Stimulated activated CD4-positive, alpha-beta T cell treated with anti-CD3 and anti-CD28 coated beads, Interleukin-12 subunit alpha, Interleukin-12 subunit beta, amount 100 ng/mL, for 24 hours (primary cell): ENCODE results near the gene SPRR2D.
"Not testable (repeated sequence)": the region's sequence is repeated elsewhere in the genome, so short reads cannot be mapped to it uniquely, and the experiment has no call there.

Source experiments
- DNase-seq, 2 experiments: peaks; one replicate each; pipeline ENCODE4 v3.0.0-alpha.2; 2020; ENCODE audit warnings: low read depth in 2 of 2

SPRR2D gene

DNA sequence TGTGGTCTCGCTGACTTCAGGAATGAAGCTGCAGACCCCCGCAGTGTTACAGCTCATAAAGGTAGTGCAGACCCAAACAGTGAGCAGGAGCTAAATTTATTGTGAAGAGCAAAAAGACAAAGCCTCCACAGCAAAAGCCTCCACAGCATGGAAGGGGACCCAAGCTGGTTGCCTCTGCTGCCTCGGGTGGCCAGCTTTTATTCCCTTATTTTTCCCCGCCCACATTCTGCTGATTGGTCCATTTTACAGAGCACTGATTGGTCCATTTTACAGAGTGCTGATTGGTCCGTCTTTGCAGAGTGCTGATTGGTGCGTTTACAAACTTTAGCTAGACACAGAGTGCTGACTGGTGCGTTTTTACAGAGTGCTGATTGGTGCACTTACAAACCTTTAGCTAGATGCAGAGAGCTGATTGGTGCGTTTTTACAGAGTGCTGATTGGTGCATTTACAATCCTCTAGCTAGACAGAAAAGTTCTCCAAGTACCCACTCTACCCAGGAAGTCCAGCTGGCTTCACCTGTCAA is 29.6 kb downstream of the SPRR2D start:
- not testable (repeated sequence) for DNase-seq

DNA sequence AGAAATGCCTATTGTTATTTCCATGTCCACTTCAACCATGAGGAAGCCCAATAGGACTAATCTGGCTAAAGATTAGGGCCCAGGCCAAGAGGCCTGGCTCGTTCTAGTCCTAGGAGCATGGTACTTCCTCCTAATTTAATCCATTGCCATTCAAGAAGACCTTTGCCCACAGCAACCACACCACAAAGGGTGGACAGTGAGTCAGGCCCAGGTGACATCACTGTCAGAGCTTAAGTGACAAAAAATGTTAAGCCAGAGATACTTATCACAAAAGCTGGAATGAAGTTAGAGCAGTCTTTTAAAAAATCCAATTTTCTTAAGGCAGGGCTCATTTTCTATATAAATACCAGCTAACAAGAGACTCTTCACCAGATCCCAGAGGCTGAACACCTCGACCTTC is 39.5 kb downstream of the SPRR2D start, which contains the start of gene SPRR3:
TSS of gene SPRR3 (plus strand) at position 368 of the 400 bp plus-strand sequence. CDS start 1,272 bp downstream, outside the sequence.
- no peak for DNase-seq

DNA sequence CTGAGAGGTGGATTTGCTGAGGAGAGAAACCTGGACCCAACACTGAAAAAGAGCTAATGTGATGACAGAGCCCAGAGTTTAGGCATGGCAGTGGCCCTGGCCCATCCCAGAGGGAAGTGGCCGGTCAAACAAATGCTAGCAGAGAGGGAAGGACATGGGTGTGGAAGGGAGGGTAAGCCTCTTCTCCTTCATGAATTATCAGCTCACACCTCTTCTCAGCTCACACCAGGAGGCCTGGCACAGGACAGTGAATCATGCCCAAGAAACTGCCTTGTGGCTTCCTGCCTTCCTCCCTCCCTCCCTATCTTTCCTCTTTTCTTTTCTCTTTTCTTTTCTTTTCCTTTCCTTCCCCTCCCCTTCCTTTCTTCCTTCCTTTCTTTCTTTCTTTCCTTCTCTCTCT is 40.6 kb downstream of the SPRR2D start:
- no peak for DNase-seq

DNA sequence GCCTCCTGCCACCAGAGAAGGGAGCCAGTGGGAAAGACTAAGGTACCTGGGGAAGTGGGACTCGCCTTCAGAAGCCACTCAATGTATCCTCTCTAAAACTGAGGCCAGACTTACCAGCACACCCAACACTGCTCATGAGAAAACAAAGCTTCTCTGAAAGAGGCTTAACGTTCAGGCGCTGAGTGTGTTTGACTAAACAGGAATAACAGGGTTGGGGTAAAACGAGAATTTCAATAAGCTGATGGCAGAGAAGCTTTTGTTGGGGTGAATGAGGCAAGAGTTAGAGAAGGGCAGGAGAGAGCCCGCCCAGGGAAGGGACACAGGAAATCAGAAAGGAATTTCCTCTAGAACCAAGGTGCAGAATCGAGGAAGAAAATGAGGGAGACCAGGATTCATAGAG is 41.1 kb downstream of the SPRR2D start:
- no peak for DNase-seq

DNA sequence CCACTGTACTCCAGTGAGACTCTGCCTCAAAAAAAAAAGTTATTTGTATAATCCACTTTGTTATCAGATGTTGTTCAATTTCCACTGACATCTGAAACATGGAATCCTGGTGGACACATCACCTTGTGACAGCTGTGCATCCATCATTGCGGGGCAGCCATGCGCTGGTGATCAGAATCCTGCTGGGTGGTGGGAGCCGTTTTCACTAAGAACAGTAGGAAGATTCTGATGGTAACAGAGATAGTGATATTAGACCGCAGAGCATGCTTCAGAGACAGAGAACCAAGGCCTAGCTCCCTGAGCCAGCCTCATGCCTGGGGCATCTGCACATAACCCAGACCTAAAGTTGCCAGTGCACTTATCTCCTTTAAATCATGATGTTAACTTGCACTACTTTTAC is 42.4 kb downstream of the SPRR2D start:
- DNase-seq: no peak

DNA sequence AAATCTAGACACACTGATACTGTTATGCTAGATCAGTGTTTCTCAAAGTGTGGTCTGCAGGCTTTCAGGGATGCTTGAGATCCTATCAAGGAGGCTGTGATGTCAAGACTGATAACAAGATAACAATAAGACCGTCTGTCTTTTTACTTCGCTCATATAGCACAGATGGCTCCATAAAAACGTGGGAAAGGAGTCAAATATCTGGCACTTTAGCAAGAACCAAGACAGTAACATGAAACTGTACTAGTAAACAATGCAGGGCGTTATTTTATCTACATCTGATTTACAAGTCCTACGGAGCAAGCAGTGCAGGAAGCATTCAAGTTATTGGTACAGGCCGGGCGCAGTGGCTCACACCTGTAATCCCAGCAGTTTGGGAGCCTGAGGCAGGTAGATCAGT is 43.0 kb downstream of the SPRR2D start:
- no peak for DNase-seq

DNA sequence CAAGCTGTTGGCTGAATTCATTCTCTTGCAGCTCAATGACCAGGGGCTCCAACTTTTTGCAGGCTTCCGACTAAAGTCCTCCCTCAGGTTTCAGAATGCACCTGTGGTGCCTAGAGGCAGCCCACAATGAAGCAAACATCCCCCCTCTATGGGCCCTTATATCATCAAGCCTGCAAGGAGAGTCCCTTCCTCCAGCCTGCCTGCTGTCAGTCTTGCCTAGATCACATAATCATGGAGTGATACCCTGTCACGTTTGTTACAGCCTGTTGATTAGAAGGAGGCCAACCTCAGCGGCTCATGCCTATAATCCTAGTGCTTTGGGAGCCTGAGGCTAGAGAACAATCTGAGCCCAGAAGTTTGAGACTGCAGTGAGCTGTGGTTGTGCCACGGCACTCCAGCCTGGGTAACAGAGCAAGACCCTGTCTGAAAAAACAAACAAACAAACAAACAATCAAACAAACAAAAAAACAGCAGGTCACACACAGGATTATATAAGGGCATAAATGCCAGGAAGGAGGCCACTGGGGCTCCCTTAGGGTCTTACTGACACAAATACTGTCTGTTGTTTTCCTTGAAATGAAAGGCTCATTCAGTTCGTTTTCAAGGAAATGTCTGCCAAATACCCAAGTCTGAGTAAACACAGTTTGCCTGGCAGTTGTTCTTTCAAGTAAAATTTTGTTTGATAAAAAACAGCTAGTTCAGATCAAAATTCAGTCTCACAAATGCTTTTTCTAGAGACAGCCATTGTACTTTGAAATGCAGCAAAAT is 44.1 kb downstream of the SPRR2D start:
- DNase-seq: no peak

DNA sequence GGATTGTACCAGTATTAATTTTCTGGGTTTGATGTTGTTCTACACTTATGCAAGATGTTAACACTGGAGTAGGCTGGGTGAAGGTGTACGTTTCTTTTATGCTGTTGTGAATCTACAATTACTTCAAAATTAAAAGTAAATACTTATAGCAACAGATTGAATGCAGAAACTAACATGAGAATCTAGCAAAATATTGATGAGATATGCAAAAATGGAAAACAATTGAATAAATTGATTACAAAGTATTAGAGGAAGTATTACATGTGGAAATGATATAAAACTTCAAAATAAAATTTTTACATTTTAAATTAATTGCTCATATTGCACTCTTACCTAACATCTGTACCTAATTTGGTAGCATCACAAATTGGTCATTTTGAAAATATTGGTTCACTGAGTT is 45.1 kb downstream of the SPRR2D start:
- no peak for DNase-seq

DNA sequence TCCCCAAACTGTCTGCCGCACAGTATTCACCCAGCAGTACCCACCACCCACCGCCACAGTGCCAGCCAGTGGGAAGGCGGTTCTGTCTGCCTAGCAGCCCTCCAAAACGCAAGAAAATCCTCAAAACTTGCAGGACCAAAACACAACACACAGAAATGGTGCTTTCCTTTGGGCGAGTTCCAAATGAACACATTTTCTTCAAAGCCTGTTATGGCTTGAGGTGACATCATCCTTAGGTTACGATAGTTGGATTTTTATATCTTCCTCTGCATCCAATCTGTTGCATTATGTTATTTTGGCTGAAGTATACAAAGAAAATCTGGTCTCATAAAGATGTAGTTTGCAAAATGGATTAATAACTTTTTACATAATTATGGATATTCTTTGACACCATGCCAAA is 47.7 kb downstream of the SPRR2D start:
- DNase-seq: no peak
